Panc1 (cell line): ENCODE results near the gene TECPR1.

ENCODE experiments used
- CTCF ChIP-seq: fragments of 450-650 bp; IDR thresholded peaks from 2 replicates; pipeline ENCODE4 v1.5.1; 2017; ENCODE audit warnings: mild to moderate bottlenecking
- POLR2AphosphoS5 ChIP-seq: IDR thresholded peaks from 2 replicates; pipeline ENCODE4 v1.6.1; 2012; ENCODE audit warnings: mild to moderate bottlenecking, low read depth, low read length, moderate library complexity
- REST ChIP-seq, 2 experiments: IDR thresholded peaks; 2 replicates each; pipeline ENCODE4 v1.6.1; 2011 to 2012; ENCODE audit warnings: low read depth in 2 of 2, control low read depth in 1 of 2, low read length in 1 of 2, mild to moderate bottlenecking in 1 of 2, moderate library complexity in 1 of 2; ENCODE audit not compliant: insufficient read depth in 1 of 2
- SIN3A ChIP-seq: IDR thresholded peaks from 2 replicates; pipeline ENCODE4 v1.6.1; 2012; ENCODE audit warnings: low read depth, mild to moderate bottlenecking, low read length, moderate library complexity, borderline replicate concordance; ENCODE audit not compliant: insufficient read depth

GRCh38 chr7:98291717-98292116, 39.7 kb upstream of the TECPR1 start:
- TF ChIP-seq CTCF = peak; percentile 66
- no peak; the same call in 1 of the 2 replicates for TF ChIP-seq POLR2AphosphoS5
- no peak for TF ChIP-seq REST (IDR thresholded peaks at IDR 0.05; ENCODE audit: insufficient read depth in 1 of 2, low read depth in 2 of 2, low read length in 1 of 2)
- no peak for TF ChIP-seq SIN3A
